Progenitor cell of endocrine pancreas (in vitro differentiated cells): ENCODE data around the gene GDI1. TPM values are rescaled to one million over a fixed set of nuclear protein-coding genes. Genes with fewer than 3 reads are reported as not detected.
"Not testable (repeated sequence)": the region's sequence is repeated elsewhere in the genome, so short reads cannot be mapped to it uniquely, and the experiment has no call there.

Experiments used
- DNase-seq: peaks from one replicate; pipeline ENCODE4 v3.0.0; 2021; ENCODE audit warnings: low spot score; ENCODE audit not compliant: unreplicated experiment
- H3K27ac Mint-ChIP-seq: 2 replicates; pipeline ENCODE4 v1.8.0; 2021; ENCODE audit warnings: mild to moderate bottlenecking, moderate library complexity, mixed read lengths
- H3K27me3 Mint-ChIP-seq: 2 replicates; pipeline ENCODE4 v1.8.0; 2021; ENCODE audit warnings: mixed read lengths
- H3K36me3 Mint-ChIP-seq: 2 replicates; pipeline ENCODE4 v1.8.0; 2022; ENCODE audit warnings: mixed read lengths; ENCODE audit not compliant: insufficient read depth
- H3K4me1 Mint-ChIP-seq: 2 replicates; pipeline ENCODE4 v1.8.0; 2021; ENCODE audit warnings: low read depth, mixed read lengths
- H3K4me3 Mint-ChIP-seq: 2 replicates; pipeline ENCODE4 v1.8.0; 2021; ENCODE audit warnings: low read depth, mild to moderate bottlenecking, moderate library complexity, mixed read lengths
- H3K9me3 Mint-ChIP-seq: 2 replicates; pipeline ENCODE4 v1.8.0; 2021; ENCODE audit warnings: low read depth, mixed read lengths
- CTCF ChIP-seq: fragments of 200-600 bp; sonication (generic); IDR thresholded peaks from one replicate; pipeline ENCODE4 v1.5.0; 2021; ENCODE audit warnings: antibody characterized with exemption, mild to moderate bottlenecking; ENCODE audit not compliant: unreplicated experiment
- total RNA-seq: library from RNA; stranded (reverse); gene quantifications from 2 replicates; pipeline ENCODE4 v1.2.1, GENCODE V29; 2021

The GDI1 gene
- total RNA-seq, 1 donor from 2014 or later = 151 TPM

GRCh38 chrX:154397888-154398667, 38.9 kb upstream of the GDI1 start, which contains the start of gene RPL10:
TSS of gene RPL10 (plus strand) at chrX:154398377. CDS start at chrX:154398520, 143 bp downstream.
- Mint-ChIP-seq H3K4me3 (peak within 1 kb of the TSS; percentile 97), H3K27ac (peak within 1 kb of the TSS; percentile 99), H3K9me3 (peaks cover 5% of the 10 kb centered on the region), H3K36me3 (peaks cover 13% of the 10 kb centered on the region), H3K4me1 (peaks cover 9% of the 10 kb centered on the region), H3K27me3 (no peaks in the 10 kb centered on the region)
- DNase-seq = peak; percentile 82
- TF ChIP-seq CTCF = no peak

- Mint-ChIP-seq H3K27ac (peak overlapping the region; percentile 99), H3K36me3 (peaks cover 14% of the 10 kb centered on the region), H3K9me3 (peaks cover 10% of the 10 kb centered on the region), H3K4me1 (peaks cover 9% of the 10 kb centered on the region), H3K4me3 (peak overlapping the region; percentile 97), H3K27me3 (no peaks in the 10 kb centered on the region)
- peak; percentile 69 for DNase-seq
- peak; percentile 80 for TF ChIP-seq CTCF
Observed at GRCh38 chrX:154398668-154399526, 38.1 kb upstream of the GDI1 start.

- TF ChIP-seq CTCF = no peak
- H3K4me1 Mint-ChIP-seq = peaks cover 9% of the 10 kb centered on the region
- no peaks in the 10 kb centered on the region for H3K27me3 Mint-ChIP-seq
- peak overlapping the region; percentile 99 for H3K27ac Mint-ChIP-seq
- H3K4me3 Mint-ChIP-seq = peak overlapping the region; percentile 97
- DNase-seq = no peak
- H3K9me3 Mint-ChIP-seq = peaks cover 11% of the 10 kb centered on the region
- peaks cover 15% of the 10 kb centered on the region for H3K36me3 Mint-ChIP-seq
Observed at GRCh38 chrX:154399527-154400368, 37.2 kb upstream of the GDI1 start.

GRCh38 chrX:154400369-154400817, 36.6 kb upstream of the GDI1 start:
- Mint-ChIP-seq H3K27ac (peak overlapping the region; percentile 62), H3K4me3 (peak overlapping the region; percentile 97), H3K9me3 (peaks cover 11% of the 10 kb centered on the region), H3K36me3 (peaks cover 15% of the 10 kb centered on the region)
- H3K4me1 Mint-ChIP-seq, H3K27me3 Mint-ChIP-seq, DNase-seq: not testable (repeated sequence)

- no peaks in the 10 kb centered on the region for H3K27me3 Mint-ChIP-seq
- peak overlapping the region; percentile 97 for H3K4me3 Mint-ChIP-seq
- H3K4me1 Mint-ChIP-seq = peaks cover 9% of the 10 kb centered on the region
- DNase-seq = no peak
- no peak for TF ChIP-seq CTCF
- H3K9me3 Mint-ChIP-seq = peaks cover 11% of the 10 kb centered on the region
- H3K36me3 Mint-ChIP-seq = peaks cover 15% of the 10 kb centered on the region
- H3K27ac Mint-ChIP-seq = peak overlapping the region; percentile 24
Observed at GRCh38 chrX:154401045-154401799, 35.7 kb upstream of the GDI1 start.
